Endothelial cell of umbilical vein (primary cell): ENCODE results near the gene CFAP300.

ENCODE experiments used
- CTCF ChIP-seq, 2 donors: IDR thresholded peaks; 1 replicate in 1 of 2; 2 replicates in 1 of 2; pipeline ENCODE4 v1.5.1; 2011; ENCODE audit warnings: low read length in 2 of 2, mild to moderate bottlenecking in 2 of 2, moderate library complexity in 2 of 2, control low read depth in 1 of 2, inconsistent platforms in 1 of 2, low read depth in 1 of 2; ENCODE audit not compliant: insufficient read depth in 1 of 2; ENCODE audit errors: extremely low read depth in 1 of 2
- EZH2 ChIP-seq: IDR thresholded peaks from 2 replicates; pipeline ENCODE4 v1.6.1; 2012; ENCODE audit warnings: borderline replicate concordance, low read depth, mild to moderate bottlenecking, moderate library complexity, low read length, inconsistent platforms; ENCODE audit not compliant: severe bottlenecking
- FOS ChIP-seq: IDR thresholded peaks from 2 replicates; pipeline ENCODE4 v1.6.1; 2011; ENCODE audit warnings: mild to moderate bottlenecking, low read length, moderate library complexity, borderline replicate concordance; ENCODE audit not compliant: insufficient read depth
- JUN ChIP-seq: IDR thresholded peaks from 2 replicates; pipeline ENCODE4 v1.6.1; 2011; ENCODE audit warnings: borderline replicate concordance, low read depth; ENCODE audit not compliant: insufficient read length, insufficient read depth
- MAX ChIP-seq: IDR thresholded peaks from 2 replicates; pipeline ENCODE4 v1.6.1; 2011; ENCODE audit not compliant: insufficient read depth, insufficient read length
- POLR2A ChIP-seq: IDR thresholded peaks from 2 replicates; pipeline ENCODE4 v1.6.1; 2012; ENCODE audit warnings: low read depth, mild to moderate bottlenecking, control low read depth, low read length
- POLR2AphosphoS5 ChIP-seq: IDR thresholded peaks from 2 replicates; pipeline ENCODE4 v1.6.1; 2012; ENCODE audit warnings: low read depth, mild to moderate bottlenecking, control low read depth, low read length, moderate library complexity; ENCODE audit not compliant: insufficient read depth

- TF ChIP-seq CTCF (IDR thresholded peaks at IDR 0.05; ENCODE audit: extremely low read depth in 1 of 2, insufficient read depth in 1 of 2, low read depth in 1 of 2, low read length in 2 of 2), result no peak
- no peak for TF ChIP-seq POLR2A
- TF ChIP-seq POLR2AphosphoS5, result no peak
- TF ChIP-seq MAX, result no peak
- TF ChIP-seq EZH2, result no peak
- TF ChIP-seq JUN, result no peak
- no peak for TF ChIP-seq FOS
Measured at GRCh38 chr11:102097186-102097585, 49.9 kb downstream of the CFAP300 start.
